ENCODE data around the gene HCN1. TPM values are rescaled to one million over a fixed set of nuclear protein-coding genes. Genes with fewer than 3 reads are reported as not detected.

The HCN1 gene
- total RNA-seq, 1 donor from 2014 or later: 0.12 TPM

DNA sequence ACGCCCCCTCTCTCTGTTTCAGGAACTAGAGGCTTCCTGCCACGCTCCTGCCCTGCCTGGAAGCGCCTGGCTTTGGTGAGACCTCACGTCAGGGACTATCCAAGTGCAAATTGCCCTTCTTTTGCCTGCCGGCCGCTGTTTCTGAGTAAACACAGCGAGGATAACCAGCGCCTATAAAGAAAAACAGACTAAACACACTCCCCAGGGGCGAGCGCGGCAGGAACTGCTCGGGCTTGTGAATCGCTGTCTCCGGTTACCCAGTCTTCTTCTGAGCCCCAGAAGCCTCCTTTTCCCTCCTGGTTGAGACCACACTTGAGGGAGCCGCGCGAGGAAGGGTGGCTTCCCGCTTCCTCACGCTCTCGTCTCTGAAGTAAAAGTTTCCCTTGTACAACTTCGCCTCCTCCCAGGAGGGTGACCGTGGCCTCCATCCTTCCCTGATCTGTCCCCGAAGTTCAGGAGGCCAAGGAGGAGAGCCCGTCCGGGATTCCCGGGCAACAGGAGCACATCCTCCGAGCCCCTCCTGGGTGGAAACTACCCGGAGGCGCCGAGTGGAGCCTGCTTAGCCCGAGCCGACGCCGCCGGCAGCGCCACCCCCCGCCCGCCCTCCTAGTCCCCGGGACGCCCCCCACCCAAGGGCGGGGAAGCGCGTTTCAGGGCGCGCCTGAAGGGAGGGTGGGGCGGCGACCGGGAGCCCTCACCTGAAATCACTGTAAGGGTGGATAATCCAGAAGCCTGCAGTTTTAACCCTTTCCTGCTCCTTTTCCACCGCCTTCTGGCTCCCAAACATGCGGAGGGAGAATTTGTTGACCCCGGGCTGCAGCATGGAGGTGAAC is 993 bp downstream of the HCN1 start:
- H3K27me3 ChIP-seq: peaks cover 42% of the 10 kb centered on the region
- H3K27ac ChIP-seq: no peak overlapping the region
- intact Hi-C loops (cut with DNase I): no loop called here
- peaks cover 3% of the 10 kb centered on the region for H3K4me1 ChIP-seq
- H3K9me3 ChIP-seq: no peaks in the 10 kb centered on the region
- H3K36me3 ChIP-seq: no peaks in the 10 kb centered on the region
- TF ChIP-seq, protein P1, sequence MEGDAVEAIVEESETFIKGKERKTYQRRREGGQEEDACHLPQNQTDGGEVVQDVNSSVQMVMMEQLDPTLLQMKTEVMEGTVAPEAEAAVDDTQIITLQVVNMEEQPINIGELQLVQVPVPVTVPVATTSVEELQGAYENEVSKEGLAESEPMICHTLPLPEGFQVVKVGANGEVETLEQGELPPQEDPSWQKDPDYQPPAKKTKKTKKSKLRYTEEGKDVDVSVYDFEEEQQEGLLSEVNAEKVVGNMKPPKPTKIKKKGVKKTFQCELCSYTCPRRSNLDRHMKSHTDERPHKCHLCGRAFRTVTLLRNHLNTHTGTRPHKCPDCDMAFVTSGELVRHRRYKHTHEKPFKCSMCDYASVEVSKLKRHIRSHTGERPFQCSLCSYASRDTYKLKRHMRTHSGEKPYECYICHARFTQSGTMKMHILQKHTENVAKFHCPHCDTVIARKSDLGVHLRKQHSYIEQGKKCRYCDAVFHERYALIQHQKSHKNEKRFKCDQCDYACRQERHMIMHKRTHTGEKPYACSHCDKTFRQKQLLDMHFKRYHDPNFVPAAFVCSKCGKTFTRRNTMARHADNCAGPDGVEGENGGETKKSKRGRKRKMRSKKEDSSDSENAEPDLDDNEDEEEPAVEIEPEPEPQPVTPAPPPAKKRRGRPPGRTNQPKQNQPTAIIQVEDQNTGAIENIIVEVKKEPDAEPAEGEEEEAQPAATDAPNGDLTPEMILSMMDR (IDR thresholded peaks at IDR 0.05): no peak
- no peak overlapping the region for H3K4me3 ChIP-seq
- ATAC-seq (no peak), DNase-seq (no peak)

DNA sequence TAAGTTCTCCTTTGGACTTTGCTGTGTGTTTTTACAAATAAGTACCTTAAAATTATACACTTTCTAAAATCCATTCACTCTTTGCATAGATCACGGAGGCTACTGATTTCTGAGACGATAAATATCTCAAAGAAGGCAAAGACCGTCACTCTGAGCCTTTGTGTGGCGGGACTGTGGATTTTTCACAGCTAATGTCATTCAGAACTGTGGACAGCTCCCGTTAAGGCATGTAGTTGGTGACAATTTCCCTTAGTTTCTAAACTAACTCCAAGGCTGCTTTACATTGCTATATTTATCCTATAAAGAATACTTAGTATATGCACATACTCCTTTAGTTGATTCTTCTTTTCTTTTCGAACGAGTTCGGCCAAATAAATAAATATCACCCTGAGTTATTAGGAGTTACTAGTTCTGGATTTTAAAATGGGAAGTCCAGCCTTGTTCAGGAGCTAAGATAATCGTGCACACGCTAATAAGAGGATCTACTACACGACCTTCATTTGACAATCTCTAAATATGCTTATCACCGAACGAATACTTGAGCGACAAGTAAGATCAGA is 1.8 kb downstream of the HCN1 start:
- intact Hi-C loops (cut with DNase I): no loop called here
- no peak overlapping the region for H3K4me3 ChIP-seq

DNA sequence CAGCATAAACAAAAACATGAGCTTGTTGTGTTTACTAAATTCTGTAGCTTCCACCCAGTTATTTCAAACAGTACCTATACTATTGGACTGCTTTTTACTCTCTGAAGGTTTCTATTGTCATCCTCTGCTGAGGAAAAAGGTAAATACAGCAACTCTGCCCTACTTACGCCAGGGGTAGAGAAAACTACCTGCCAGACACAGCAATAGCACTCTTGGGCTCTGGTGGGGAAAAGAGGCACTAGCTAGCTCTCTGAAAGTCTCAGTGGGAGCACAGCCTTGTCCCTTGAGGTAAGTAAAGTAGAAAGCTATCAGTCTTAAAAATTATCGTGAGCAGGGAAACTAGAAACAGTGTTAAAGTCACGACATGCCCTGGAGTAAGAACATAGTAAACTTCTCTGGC is 3.7 kb downstream of the HCN1 start:
- Histone ChIP-seq H3K4me3 (no peak overlapping the region), H3K27me3 (peaks cover 37% of the 10 kb centered on the region), H3K27ac (no peak overlapping the region), H3K36me3 (no peaks in the 10 kb centered on the region), H3K9me3 (no peaks in the 10 kb centered on the region), H3K4me1 (peaks cover 3% of the 10 kb centered on the region)
- no peak for ATAC-seq
- intact Hi-C loops (cut with DNase I): no loop called here
- TF ChIP-seq, protein P1 (IDR thresholded peaks at IDR 0.05): no peak
- no peak for DNase-seq

More for the DNA sequence above, 1.8 kb downstream of the HCN1 start:
- TF ChIP-seq, protein P1 (IDR thresholded peaks at IDR 0.05): no peak
- ATAC-seq (no peak), DNase-seq (no peak)
- H3K27me3 ChIP-seq: peaks cover 42% of the 10 kb centered on the region
- H3K36me3 ChIP-seq: no peaks in the 10 kb centered on the region
- peaks cover 3% of the 10 kb centered on the region for H3K4me1 ChIP-seq
- no peaks in the 10 kb centered on the region for H3K9me3 ChIP-seq
- H3K27ac ChIP-seq: no peak overlapping the region

DNA sequence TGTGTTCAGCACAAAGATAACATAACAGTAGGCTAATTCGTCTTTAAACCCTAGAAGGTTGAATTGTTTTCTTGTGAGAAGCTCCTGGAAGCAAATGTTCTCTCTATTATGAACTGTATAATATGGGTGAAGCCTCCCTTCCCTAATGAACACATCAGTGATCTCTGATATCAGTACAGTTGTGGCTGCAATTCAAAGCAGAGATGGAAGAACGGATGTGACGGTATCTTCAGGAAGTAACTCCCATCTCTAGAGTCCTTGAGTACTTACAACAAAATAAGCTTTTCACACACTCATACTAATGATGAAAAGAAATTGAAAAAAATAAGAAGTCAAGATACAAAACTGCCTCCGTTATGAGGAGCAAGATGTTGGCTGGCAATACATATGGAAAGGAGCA is 4.5 kb downstream of the HCN1 start:
- Histone ChIP-seq H3K4me3 (no peak overlapping the region), H3K9me3 (no peaks in the 10 kb centered on the region), H3K36me3 (no peaks in the 10 kb centered on the region), H3K27me3 (peaks cover 33% of the 10 kb centered on the region), H3K27ac (no peak overlapping the region), H3K4me1 (peaks cover 3% of the 10 kb centered on the region)
- intact Hi-C loops (cut with DNase I): no loop called here
- ATAC-seq: no peak
- TF ChIP-seq, protein P1 (IDR thresholded peaks at IDR 0.05): no peak
- no peak for DNase-seq

DNA sequence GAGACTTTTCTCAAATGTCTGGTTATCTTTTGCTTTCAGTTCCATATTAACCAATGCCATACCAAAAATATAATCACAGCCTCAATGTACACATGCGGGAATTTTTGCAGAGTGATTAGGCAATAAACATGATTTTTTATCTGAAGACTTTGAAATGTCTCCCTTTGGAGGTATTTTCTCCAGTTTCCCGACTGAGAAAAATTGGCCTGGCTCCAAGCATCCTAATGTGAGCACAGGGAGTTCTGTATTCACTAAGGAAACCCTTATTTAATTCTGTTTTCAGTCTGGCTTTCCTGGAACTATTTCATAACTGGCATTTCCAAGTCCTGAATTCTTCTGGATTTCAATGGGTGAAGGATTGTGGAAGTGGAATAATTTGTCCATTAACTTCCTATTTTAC is 8.5 kb downstream of the HCN1 start:
- Histone ChIP-seq H3K9me3 (no peaks in the 10 kb centered on the region), H3K4me1 (no peaks in the 10 kb centered on the region), H3K4me3 (no peak overlapping the region), H3K27ac (no peak overlapping the region), H3K36me3 (no peaks in the 10 kb centered on the region), H3K27me3 (peaks cover 7% of the 10 kb centered on the region)
- ATAC-seq: no peak
- intact Hi-C loops (cut with DNase I): no loop called here
- DNase-seq: no peak
- TF ChIP-seq, protein P1 (IDR thresholded peaks at IDR 0.05): no peak
